Testis (tissue), 2 donors: ENCODE results near the gene KRT2.

Experiments used
- POLR2A ChIP-seq: fragments of 450-650 bp; IDR thresholded peaks from one replicate; pipeline ENCODE4 v1.6.1; 2017; ENCODE audit warnings: antibody characterized with exemption, mild to moderate bottlenecking, moderate library complexity
- TF ChIP-seq, protein P1 (sequence below), 3 experiments: fragments of 450-650 bp in 2 of 3; fragments of 200-600 bp in 1 of 3; sonication (generic) in 1 of 3; IDR thresholded peaks; one replicate each; pipeline ENCODE4 v1.5.1; 2016 to 2019; ENCODE audit warnings: antibody characterized with exemption in 3 of 3, mild to moderate bottlenecking in 2 of 3, moderate library complexity in 1 of 3

DNA sequence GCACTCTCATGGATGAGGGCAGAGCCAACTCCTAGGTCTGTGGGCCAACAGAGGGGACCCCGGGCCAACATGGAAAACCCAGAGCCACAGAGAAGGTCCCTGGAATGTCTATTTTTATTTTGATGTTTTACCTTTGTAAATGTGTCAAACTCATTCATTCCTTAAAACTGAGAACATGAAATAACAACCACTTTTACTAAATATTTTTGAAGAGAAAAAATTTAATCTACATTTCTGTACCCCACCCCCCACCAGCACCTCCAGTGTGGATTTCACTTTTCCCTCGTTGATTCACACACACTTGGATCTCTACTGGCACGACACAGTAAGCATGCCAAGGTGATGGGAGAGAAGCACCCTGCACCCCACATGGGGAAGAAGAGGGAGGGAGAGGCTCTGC, 44.6 kb upstream of the KRT2 start:
- no peak for TF ChIP-seq POLR2A
- TF ChIP-seq, protein P1, sequence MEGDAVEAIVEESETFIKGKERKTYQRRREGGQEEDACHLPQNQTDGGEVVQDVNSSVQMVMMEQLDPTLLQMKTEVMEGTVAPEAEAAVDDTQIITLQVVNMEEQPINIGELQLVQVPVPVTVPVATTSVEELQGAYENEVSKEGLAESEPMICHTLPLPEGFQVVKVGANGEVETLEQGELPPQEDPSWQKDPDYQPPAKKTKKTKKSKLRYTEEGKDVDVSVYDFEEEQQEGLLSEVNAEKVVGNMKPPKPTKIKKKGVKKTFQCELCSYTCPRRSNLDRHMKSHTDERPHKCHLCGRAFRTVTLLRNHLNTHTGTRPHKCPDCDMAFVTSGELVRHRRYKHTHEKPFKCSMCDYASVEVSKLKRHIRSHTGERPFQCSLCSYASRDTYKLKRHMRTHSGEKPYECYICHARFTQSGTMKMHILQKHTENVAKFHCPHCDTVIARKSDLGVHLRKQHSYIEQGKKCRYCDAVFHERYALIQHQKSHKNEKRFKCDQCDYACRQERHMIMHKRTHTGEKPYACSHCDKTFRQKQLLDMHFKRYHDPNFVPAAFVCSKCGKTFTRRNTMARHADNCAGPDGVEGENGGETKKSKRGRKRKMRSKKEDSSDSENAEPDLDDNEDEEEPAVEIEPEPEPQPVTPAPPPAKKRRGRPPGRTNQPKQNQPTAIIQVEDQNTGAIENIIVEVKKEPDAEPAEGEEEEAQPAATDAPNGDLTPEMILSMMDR (IDR thresholded peaks at IDR 0.05): no peak
